Mesendoderm (in vitro differentiated cells): ENCODE results near the gene FBXW11.

Source experiments
- DNase-seq: peaks from one replicate; pipeline ENCODE4 v3.0.0; 2013
- H2AK5ac ChIP-seq: 2 replicates; pipeline ENCODE4 v1.6.1; 2013; ENCODE audit warnings: low read length, inconsistent platforms
- H2BK120ac ChIP-seq: 2 replicates; pipeline ENCODE4 v1.6.1; 2013; ENCODE audit warnings: low read depth, mild to moderate bottlenecking, low read length, moderate library complexity, mixed read lengths
- H2BK15ac ChIP-seq: replicated peaks from 2 replicates; pipeline ENCODE4 v1.6.1; 2013; ENCODE audit warnings: low read depth, mild to moderate bottlenecking, moderate library complexity
- H2BK5ac ChIP-seq: 2 replicates; pipeline ENCODE4 v1.6.1; 2013; ENCODE audit warnings: low read length, inconsistent platforms
- H3K18ac ChIP-seq: 2 replicates; pipeline ENCODE4 v1.6.1; 2013; ENCODE audit warnings: mild to moderate bottlenecking, low read length, mixed read lengths
- H3K23ac ChIP-seq: one replicate; pipeline ENCODE4 v1.6.1; 2013; ENCODE audit warnings: low read length
- H3K27ac ChIP-seq: 2 replicates; pipeline ENCODE4 v1.5.1; 2013; ENCODE audit warnings: low read depth, mild to moderate bottlenecking, inconsistent platforms, low read length, moderate library complexity
- H3K27me3 ChIP-seq: 2 replicates; pipeline ENCODE4 v1.6.1; 2013; ENCODE audit warnings: low read length, control low read depth, mild to moderate bottlenecking, inconsistent platforms; ENCODE audit not compliant: insufficient read depth, poor library complexity
- H3K36me3 ChIP-seq: 2 replicates; pipeline ENCODE4 v1.6.1; 2013; ENCODE audit warnings: low read length, inconsistent platforms; ENCODE audit not compliant: control insufficient read depth, insufficient read depth
- H3K4ac ChIP-seq: one replicate; pipeline ENCODE4 v1.6.1; 2013; ENCODE audit warnings: low read depth, mild to moderate bottlenecking, low read length, moderate library complexity
- H3K4me1 ChIP-seq: 2 replicates; pipeline ENCODE4 v1.6.1; 2013; ENCODE audit warnings: low read depth, low read length, inconsistent platforms; ENCODE audit not compliant: control insufficient read depth
- H3K4me2 ChIP-seq: 2 replicates; pipeline ENCODE4 v1.6.1; 2013; ENCODE audit warnings: low read length
- H3K4me3 ChIP-seq: 2 replicates; pipeline ENCODE4 v1.5.1; 2013; ENCODE audit warnings: mild to moderate bottlenecking, low read length
- H3K56ac ChIP-seq: one replicate; pipeline ENCODE4 v1.6.1; 2013; ENCODE audit warnings: low read length
- H3K79me1 ChIP-seq: 2 replicates; pipeline ENCODE4 v1.6.1; 2013; ENCODE audit warnings: low read length, inconsistent platforms
- H3K79me2 ChIP-seq: 2 replicates; pipeline ENCODE4 v1.6.1; 2013; ENCODE audit warnings: mild to moderate bottlenecking, low read length; ENCODE audit not compliant: control insufficient read depth, insufficient read depth
- H3K9ac ChIP-seq: 2 replicates; pipeline ENCODE4 v1.6.1; 2013; ENCODE audit warnings: low read length, inconsistent platforms
- H4K5ac ChIP-seq: one replicate; pipeline ENCODE4 v1.6.1; 2013; ENCODE audit warnings: low read length
- H4K8ac ChIP-seq: one replicate; pipeline ENCODE4 v1.6.1; 2013; ENCODE audit warnings: low read depth, mild to moderate bottlenecking, control low read depth, low read length, moderate library complexity
- WGBS: extraction: QIAGEN DNeasy Blood & Tissue Kit; methylation state at CpG from one replicate; pipeline ENCODE4 v1.1.7; 2013; ENCODE audit warnings: low lambda C conversion rate, missing lambda C conversion rate; ENCODE audit not compliant: insufficient coverage; ENCODE audit errors: extremely low coverage; 5-methylcytosine and 5-hydroxymethylcytosine counted together

The FBXW11 gene

GRCh38 chr5:171907725-171908343 lies 98.6 kb downstream of the FBXW11 start:
- no peak overlapping the region for H2BK120ac ChIP-seq
- no peak overlapping the region for H3K4me2 ChIP-seq
- no peak overlapping the region for H3K4ac ChIP-seq
- WGBS = no CpG with 5 or more reads among the region's 4 CpGs
- no peak overlapping the region for H3K9ac ChIP-seq
- H3K56ac ChIP-seq = no peak overlapping the region
- peak; percentile 75 for DNase-seq
- no peaks in the 10 kb centered on the region for H3K4me1 ChIP-seq
- peaks cover 12% of the 10 kb centered on the region for H3K79me2 ChIP-seq
- H2BK5ac ChIP-seq = no peak overlapping the region
- peaks cover 11% of the 10 kb centered on the region for H3K79me1 ChIP-seq
- H3K36me3 ChIP-seq = no peaks in the 10 kb centered on the region
- H4K5ac ChIP-seq = no peak overlapping the region
- H3K23ac ChIP-seq = no peak overlapping the region
- no peak overlapping the region for H2BK15ac ChIP-seq
- no peak overlapping the region for H4K8ac ChIP-seq
- no peaks in the 10 kb centered on the region for H3K27me3 ChIP-seq
- H3K4me3 ChIP-seq = no peak overlapping the region
- no peak overlapping the region for H3K27ac ChIP-seq
- no peak overlapping the region for H3K18ac ChIP-seq
- no peak overlapping the region for H2AK5ac ChIP-seq

- Histone ChIP-seq H4K8ac (no peak overlapping the region), H4K5ac (no peak overlapping the region), H3K4me3 (no peak overlapping the region), H2BK120ac (no peak overlapping the region), H2BK15ac (no peak overlapping the region), H3K36me3 (no peaks in the 10 kb centered on the region), H3K27me3 (no peaks in the 10 kb centered on the region), H2AK5ac (no peak overlapping the region), H3K79me1 (peaks cover 13% of the 10 kb centered on the region), H3K4me2 (no peak overlapping the region), H3K18ac (no peak overlapping the region), H3K9ac (no peak overlapping the region), H3K79me2 (peaks cover 12% of the 10 kb centered on the region), H3K4me1 (no peaks in the 10 kb centered on the region), H3K4ac (no peak overlapping the region), H3K27ac (no peak overlapping the region), H3K56ac (no peak overlapping the region), H3K23ac (no peak overlapping the region), H2BK5ac (no peak overlapping the region)
- no CpG with 5 or more reads among the region's 7 CpGs for WGBS
- peak; percentile 32 for DNase-seq
Measured at GRCh38 chr5:171906703-171907590, 99.5 kb downstream of the FBXW11 start.

- Histone ChIP-seq H3K79me2 (peaks cover 9% of the 10 kb centered on the region), H2BK5ac (no peak overlapping the region), H2AK5ac (no peak overlapping the region), H2BK15ac (no peak overlapping the region), H3K4me1 (no peaks in the 10 kb centered on the region), H4K5ac (no peak overlapping the region), H3K23ac (no peak overlapping the region), H3K79me1 (peaks cover 16% of the 10 kb centered on the region), H3K18ac (no peak overlapping the region), H3K4me3 (no peak overlapping the region), H3K36me3 (no peaks in the 10 kb centered on the region), H4K8ac (no peak overlapping the region), H3K27ac (no peak overlapping the region), H2BK120ac (no peak overlapping the region), H3K9ac (no peak overlapping the region), H3K27me3 (no peaks in the 10 kb centered on the region), H3K4ac (no peak overlapping the region), H3K4me2 (no peak overlapping the region), H3K56ac (no peak overlapping the region)
- WGBS = no CpG with 5 or more reads among the region's 4 CpGs
- DNase-seq = no peak
Measured at GRCh38 chr5:171906066-171906570, 100.3 kb downstream of the FBXW11 start.

GRCh38 chr5:171904886-171905285 lies 101.6 kb downstream of the FBXW11 start:
- Histone ChIP-seq H3K56ac (no peak overlapping the region), H4K8ac (no peak overlapping the region), H2BK120ac (no peak overlapping the region), H3K27me3 (no peaks in the 10 kb centered on the region), H2AK5ac (no peak overlapping the region), H3K4me2 (no peak overlapping the region), H3K4me1 (no peaks in the 10 kb centered on the region), H3K9ac (no peak overlapping the region), H4K5ac (no peak overlapping the region), H3K23ac (no peak overlapping the region), H3K79me1 (peaks cover 18% of the 10 kb centered on the region), H3K18ac (no peak overlapping the region), H2BK15ac (no peak overlapping the region), H3K27ac (no peak overlapping the region), H2BK5ac (no peak overlapping the region), H3K4me3 (no peak overlapping the region), H3K36me3 (no peaks in the 10 kb centered on the region), H3K79me2 (peaks cover 12% of the 10 kb centered on the region), H3K4ac (no peak overlapping the region)
- DNase-seq = no peak

- H3K18ac ChIP-seq = no peak overlapping the region
- no peak for DNase-seq
- no peak overlapping the region for H3K27ac ChIP-seq
- H3K4ac ChIP-seq = no peak overlapping the region
- H3K9ac ChIP-seq = no peak overlapping the region
- H4K8ac ChIP-seq = no peak overlapping the region
- no peak overlapping the region for H2BK120ac ChIP-seq
- no peak overlapping the region for H3K56ac ChIP-seq
- peaks cover 11% of the 10 kb centered on the region for H3K79me2 ChIP-seq
- no peaks in the 10 kb centered on the region for H3K36me3 ChIP-seq
- peaks cover 17% of the 10 kb centered on the region for H3K79me1 ChIP-seq
- no peaks in the 10 kb centered on the region for H3K27me3 ChIP-seq
- no peak overlapping the region for H4K5ac ChIP-seq
- H3K4me2 ChIP-seq = no peak overlapping the region
- no peak overlapping the region for H2BK15ac ChIP-seq
- no peak overlapping the region for H2BK5ac ChIP-seq
- H3K4me3 ChIP-seq = no peak overlapping the region
- no peak overlapping the region for H3K23ac ChIP-seq
- no peak overlapping the region for H2AK5ac ChIP-seq
- WGBS = no CpG with 5 or more reads among the region's 7 CpGs
- H3K4me1 ChIP-seq = no peaks in the 10 kb centered on the region
Measured at GRCh38 chr5:171901764-171902163, 104.7 kb downstream of the FBXW11 start.
